T-helper 1 cell treated with Interleukin-12 subunit alpha and Interleukin-12 subunit beta and Interleukin-4 antibody, amounts not matched to agents 30 μg/mL and 1 μg/mL, for 36 hours (primary cell): ENCODE results near the gene CACNG7.
"Not testable (repeated sequence)": the region's sequence is repeated elsewhere in the genome, so short reads cannot be mapped to it uniquely, and the experiment has no call there.

Source experiments
- H3K27ac Mint-ChIP-seq: one replicate; pipeline ENCODE4 v1.8.0; 2021; ENCODE audit warnings: mild to moderate bottlenecking, mixed read lengths
- H3K27me3 Mint-ChIP-seq: one replicate; pipeline ENCODE4 v1.8.0; 2021; ENCODE audit warnings: low read depth, mixed read lengths
- H3K36me3 Mint-ChIP-seq: one replicate; pipeline ENCODE4 v1.8.0; 2021; ENCODE audit warnings: low read depth, mixed read lengths
- H3K4me1 Mint-ChIP-seq: one replicate; pipeline ENCODE4 v1.8.0; 2021; ENCODE audit warnings: low read depth, mixed read lengths
- H3K4me3 Mint-ChIP-seq: one replicate; pipeline ENCODE4 v1.8.0; 2021; ENCODE audit warnings: mild to moderate bottlenecking, moderate library complexity, mixed read lengths
- H3K9me3 Mint-ChIP-seq: one replicate; pipeline ENCODE4 v1.8.0; 2021; ENCODE audit warnings: mixed read lengths

Gene CACNG7

GRCh38 chr19:53908935-53909415 lies at the start of gene CACNG7:
CACNG7 (plus strand) TSS chr19:53909278; CDS start chr19:53912832, 3,554 bp downstream.
- H3K27me3 Mint-ChIP-seq: peaks cover 71% of the 10 kb centered on the region
- H3K9me3 Mint-ChIP-seq: no peaks in the 10 kb centered on the region
- H3K36me3 Mint-ChIP-seq: peaks cover 2% of the 10 kb centered on the region
- H3K27ac Mint-ChIP-seq: no peak within 1 kb of the TSS
- peaks cover 25% of the 10 kb centered on the region for H3K4me1 Mint-ChIP-seq
- H3K4me3 Mint-ChIP-seq: peak within 1 kb of the TSS; percentile 22

- Mint-ChIP-seq H3K4me3 (no peak overlapping the region), H3K27me3 (no peaks in the 10 kb centered on the region), H3K27ac (no peak overlapping the region), H3K9me3 (no peaks in the 10 kb centered on the region), H3K36me3 (no peaks in the 10 kb centered on the region), H3K4me1 (peaks cover 26% of the 10 kb centered on the region)
Observed at GRCh38 chr19:53864308-53864836, 44.7 kb upstream of the CACNG7 start.

GRCh38 chr19:53865523-53865917 lies 43.6 kb upstream of the CACNG7 start:
- Mint-ChIP-seq H3K27ac (peak overlapping the region; percentile 92), H3K9me3 (no peaks in the 10 kb centered on the region), H3K27me3 (no peaks in the 10 kb centered on the region), H3K4me3 (peak overlapping the region; percentile 86), H3K4me1 (peaks cover 27% of the 10 kb centered on the region), H3K36me3 (peaks cover 2% of the 10 kb centered on the region)

GRCh38 chr19:53865918-53866864 lies 42.9 kb upstream of the CACNG7 start:
- peak overlapping the region; percentile 86 for H3K4me3 Mint-ChIP-seq
- peak overlapping the region; percentile 98 for H3K27ac Mint-ChIP-seq
- no peaks in the 10 kb centered on the region for H3K9me3 Mint-ChIP-seq
- H3K4me1 Mint-ChIP-seq: peaks cover 32% of the 10 kb centered on the region
- H3K27me3 Mint-ChIP-seq: no peaks in the 10 kb centered on the region
- H3K36me3 Mint-ChIP-seq: peaks cover 6% of the 10 kb centered on the region

GRCh38 chr19:53866865-53867224 lies 42.2 kb upstream of the CACNG7 start:
- Mint-ChIP-seq H3K27me3 (no peaks in the 10 kb centered on the region), H3K9me3 (no peaks in the 10 kb centered on the region), H3K4me3 (peak overlapping the region; percentile 86), H3K27ac (peak overlapping the region; percentile 98), H3K36me3 (peaks cover 11% of the 10 kb centered on the region), H3K4me1 (peaks cover 37% of the 10 kb centered on the region)

- peak within 1 kb of the TSS; percentile 98 for H3K27ac Mint-ChIP-seq
- H3K9me3 Mint-ChIP-seq: no peaks in the 10 kb centered on the region
- H3K27me3 Mint-ChIP-seq: no peaks in the 10 kb centered on the region
- H3K4me1 Mint-ChIP-seq: peaks cover 38% of the 10 kb centered on the region
- peaks cover 11% of the 10 kb centered on the region for H3K36me3 Mint-ChIP-seq
- peak within 1 kb of the TSS; percentile 96 for H3K4me3 Mint-ChIP-seq
Observed at GRCh38 chr19:53867225-53868090, 41.6 kb upstream of the CACNG7 start, which contains the start of gene MYADM. MYADM (plus strand) TSS chr19:53867883; CDS start chr19:53873530, 5,647 bp downstream.

- Mint-ChIP-seq H3K9me3 (no peaks in the 10 kb centered on the region), H3K4me3 (peak overlapping the region; percentile 96), H3K36me3 (peaks cover 14% of the 10 kb centered on the region), H3K27ac (peak overlapping the region; percentile 92), H3K4me1 (peaks cover 42% of the 10 kb centered on the region), H3K27me3 (no peaks in the 10 kb centered on the region)
Observed at GRCh38 chr19:53868091-53868891, 40.8 kb upstream of the CACNG7 start.

- Mint-ChIP-seq H3K9me3 (no peaks in the 10 kb centered on the region), H3K27ac (peak overlapping the region; percentile 88), H3K36me3 (peaks cover 22% of the 10 kb centered on the region), H3K27me3 (no peaks in the 10 kb centered on the region), H3K4me1 (peaks cover 51% of the 10 kb centered on the region), H3K4me3 (peak overlapping the region; percentile 96)
Observed at GRCh38 chr19:53868892-53869804, 39.9 kb upstream of the CACNG7 start.

- H3K4me1 Mint-ChIP-seq: peaks cover 56% of the 10 kb centered on the region
- H3K9me3 Mint-ChIP-seq, H3K27me3 Mint-ChIP-seq: not testable (repeated sequence)
- H3K36me3 Mint-ChIP-seq: peaks cover 30% of the 10 kb centered on the region
- peak overlapping the region; percentile 88 for H3K27ac Mint-ChIP-seq
- peak overlapping the region; percentile 96 for H3K4me3 Mint-ChIP-seq
Observed at GRCh38 chr19:53869805-53870484, 39.1 kb upstream of the CACNG7 start.

GRCh38 chr19:53870485-53870844 lies 38.6 kb upstream of the CACNG7 start:
- peak overlapping the region; percentile 82 for H3K4me3 Mint-ChIP-seq
- peaks cover 30% of the 10 kb centered on the region for H3K36me3 Mint-ChIP-seq
- H3K4me1 Mint-ChIP-seq: peaks cover 53% of the 10 kb centered on the region
- H3K27ac Mint-ChIP-seq: peak overlapping the region; percentile 79
- no peaks in the 10 kb centered on the region for H3K9me3 Mint-ChIP-seq
- no peaks in the 10 kb centered on the region for H3K27me3 Mint-ChIP-seq

GRCh38 chr19:53871454-53871853 lies 37.6 kb upstream of the CACNG7 start:
- no peaks in the 10 kb centered on the region for H3K9me3 Mint-ChIP-seq
- H3K4me3 Mint-ChIP-seq: peak overlapping the region; percentile 82
- peaks cover 52% of the 10 kb centered on the region for H3K4me1 Mint-ChIP-seq
- no peaks in the 10 kb centered on the region for H3K27me3 Mint-ChIP-seq
- H3K27ac Mint-ChIP-seq: peak overlapping the region; percentile 83
- peaks cover 34% of the 10 kb centered on the region for H3K36me3 Mint-ChIP-seq

GRCh38 chr19:53872762-53873161 lies 36.3 kb upstream of the CACNG7 start:
- Mint-ChIP-seq H3K4me3 (peak overlapping the region; percentile 35), H3K9me3 (no peaks in the 10 kb centered on the region), H3K4me1 (peaks cover 54% of the 10 kb centered on the region), H3K27me3 (no peaks in the 10 kb centered on the region), H3K36me3 (peaks cover 43% of the 10 kb centered on the region), H3K27ac (peak overlapping the region; percentile 39)
